ENCODE data around the gene PTPRG.

PTPRG gene

DNA sequence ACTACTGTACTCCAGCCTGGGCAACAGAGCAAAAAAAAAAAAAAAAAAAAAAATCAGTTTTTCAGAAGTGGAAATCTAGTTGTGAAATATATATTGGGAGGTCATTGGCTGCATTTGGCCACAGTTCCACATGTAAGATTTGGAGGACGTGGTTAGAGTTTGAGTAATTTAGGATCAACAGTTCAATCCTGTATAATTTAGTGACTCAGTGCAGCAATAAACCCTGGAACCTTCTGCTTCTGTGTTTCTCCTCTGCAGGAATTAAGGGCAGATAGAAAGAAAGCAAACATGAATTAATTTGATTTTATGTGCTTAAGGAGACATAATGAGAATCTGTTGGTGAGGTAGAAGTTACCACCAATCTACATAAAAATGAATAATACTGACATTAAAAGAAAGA, 347.0 kb downstream of the PTPRG start:
- DNase-seq = no peak
- no peaks in the 10 kb centered on the region for H3K27me3 ChIP-seq (replicated peaks)
- H3K36me3 ChIP-seq (replicated peaks) = no peaks in the 10 kb centered on the region
- no peak for TF ChIP-seq CTCF (IDR thresholded peaks at IDR 0.05; ENCODE audit: low read depth, low read length, missing control alignments)
- no peak overlapping the region for H3K4me3 ChIP-seq (ENCODE audit: low read depth, low read length)
- H3K27ac ChIP-seq = no peak overlapping the region
- in situ Hi-C loops (cut with HindIII; ENCODE audit: low pct_ligation_motif_present, low sequenced_read_pairs) = no loop called here

- Histone ChIP-seq H3K27me3 (replicated peaks) (no peaks in the 10 kb centered on the region), H3K4me3 (ENCODE audit: low read depth, low read length) (no peak overlapping the region), H3K36me3 (replicated peaks) (no peaks in the 10 kb centered on the region), H3K27ac (no peak overlapping the region)
- in situ Hi-C loops (cut with HindIII; ENCODE audit: low pct_ligation_motif_present, low sequenced_read_pairs) = no loop called here
- DNase-seq = no peak
- no peak for TF ChIP-seq CTCF (IDR thresholded peaks at IDR 0.05; ENCODE audit: low read depth, low read length, missing control alignments)
Observed at GRCh38 chr3:61910732-61911131, 349.4 kb downstream of the PTPRG start.

- Histone ChIP-seq H3K27ac (no peak overlapping the region), H3K27me3 (replicated peaks) (no peaks in the 10 kb centered on the region), H3K4me3 (ENCODE audit: low read depth, low read length) (no peak overlapping the region), H3K36me3 (replicated peaks) (no peaks in the 10 kb centered on the region)
- no peak for DNase-seq
- TF ChIP-seq CTCF (IDR thresholded peaks at IDR 0.05; ENCODE audit: low read depth, low read length, missing control alignments) = no peak
- in situ Hi-C loops (cut with HindIII; ENCODE audit: low pct_ligation_motif_present, low sequenced_read_pairs) = no loop called here
Observed at GRCh38 chr3:61912158-61912557, 350.8 kb downstream of the PTPRG start.

- no peak for DNase-seq
- TF ChIP-seq CTCF (IDR thresholded peaks at IDR 0.05; ENCODE audit: low read depth, low read length, missing control alignments) = no peak
- in situ Hi-C loops (cut with HindIII; ENCODE audit: low pct_ligation_motif_present, low sequenced_read_pairs) = no loop called here
- H3K27me3 ChIP-seq (replicated peaks) = no peaks in the 10 kb centered on the region
- no peak overlapping the region for H3K4me3 ChIP-seq (ENCODE audit: low read depth, low read length)
- H3K27ac ChIP-seq = no peak overlapping the region
- no peaks in the 10 kb centered on the region for H3K36me3 ChIP-seq (replicated peaks)
Observed at GRCh38 chr3:61913701-61914100, 352.3 kb downstream of the PTPRG start.

- TF ChIP-seq CTCF (IDR thresholded peaks at IDR 0.05; ENCODE audit: low read depth, low read length, missing control alignments) = no peak
- H3K27me3 ChIP-seq (replicated peaks) = no peaks in the 10 kb centered on the region
- H3K36me3 ChIP-seq (replicated peaks) = no peaks in the 10 kb centered on the region
- H3K27ac ChIP-seq = no peak overlapping the region
- H3K4me3 ChIP-seq (ENCODE audit: low read depth, low read length) = no peak overlapping the region
- in situ Hi-C loops (cut with HindIII; ENCODE audit: low pct_ligation_motif_present, low sequenced_read_pairs) = no loop called here
- DNase-seq = no peak
Observed at GRCh38 chr3:61914276-61914675, 352.9 kb downstream of the PTPRG start.

- no peak for TF ChIP-seq CTCF (IDR thresholded peaks at IDR 0.05; ENCODE audit: low read depth, low read length, missing control alignments)
- Histone ChIP-seq H3K27me3 (replicated peaks) (no peaks in the 10 kb centered on the region), H3K27ac (no peak overlapping the region), H3K4me3 (ENCODE audit: low read depth, low read length) (no peak overlapping the region), H3K36me3 (replicated peaks) (no peaks in the 10 kb centered on the region)
- DNase-seq = no peak
- in situ Hi-C loops (cut with HindIII; ENCODE audit: low pct_ligation_motif_present, low sequenced_read_pairs) = no loop called here
Observed at GRCh38 chr3:61915296-61915695, 353.9 kb downstream of the PTPRG start.

All from brain microvascular endothelial cell (primary cell).